Osteoblast (primary cell): ENCODE data around the gene ADARB1. TPM values are rescaled to one million over a fixed set of nuclear protein-coding genes. Genes with fewer than 3 reads are reported as not detected.

Source experiments
- DNase-seq: peaks from one replicate; pipeline ENCODE4 v3.0.0; 2011; ENCODE audit warnings: low spot score, mixed read lengths; ENCODE audit not compliant: insufficient read length; ENCODE audit errors: missing footprints
- H2AFZ ChIP-seq: 2 replicates; pipeline ENCODE4 v1.6.0; 2011; ENCODE audit warnings: mild to moderate bottlenecking, low read length
- H3K27ac ChIP-seq: 2 replicates; pipeline ENCODE4 v1.5.1; 2011; ENCODE audit warnings: mild to moderate bottlenecking, low read depth, low read length, moderate library complexity
- H3K27me3 ChIP-seq: 2 replicates; pipeline ENCODE4 v1.6.0; 2012; ENCODE audit warnings: mild to moderate bottlenecking, control low read depth, inconsistent platforms, low read length, moderate library complexity; ENCODE audit not compliant: insufficient read depth
- H3K36me3 ChIP-seq: 2 replicates; pipeline ENCODE4 v1.5.1; 2011; ENCODE audit warnings: mild to moderate bottlenecking, low read length, control low read depth, moderate library complexity; ENCODE audit not compliant: insufficient read depth
- H3K4me1 ChIP-seq: 2 replicates; pipeline ENCODE4 v1.5.1; 2011; ENCODE audit warnings: mild to moderate bottlenecking, low read length, control low read depth, moderate library complexity; ENCODE audit not compliant: insufficient read depth
- H3K4me2 ChIP-seq: 2 replicates; pipeline ENCODE4 v1.6.0; 2011; ENCODE audit warnings: mild to moderate bottlenecking, low read length; ENCODE audit not compliant: insufficient read depth
- H3K4me3 ChIP-seq: fragments of 200-600 bp; sonication (generic); 3 replicates; pipeline ENCODE4 v1.5.1; 2012; ENCODE audit warnings: mild to moderate bottlenecking, low read length, inconsistent platforms; ENCODE audit not compliant: insufficient read depth
- H3K79me2 ChIP-seq: 2 replicates; pipeline ENCODE4 v1.6.0; 2012; ENCODE audit warnings: mild to moderate bottlenecking, low read length, control low read depth, inconsistent platforms; ENCODE audit not compliant: insufficient read depth
- H3K9me3 ChIP-seq: 2 replicates; pipeline ENCODE4 v1.5.1; 2011; ENCODE audit warnings: low read depth, low read length, control low read depth
- H4K20me1 ChIP-seq: 2 replicates; pipeline ENCODE4 v1.6.0; 2012; ENCODE audit warnings: mild to moderate bottlenecking, low read length, control low read depth; ENCODE audit not compliant: insufficient read depth
- CTCF ChIP-seq: IDR thresholded peaks from 2 replicates; pipeline ENCODE4 v1.5.1; 2011; ENCODE audit warnings: mild to moderate bottlenecking, low read depth, low read length, moderate library complexity; ENCODE audit errors: extremely low read depth
- total RNA-seq: library from RNA; depleted of rRNA; stranded (reverse); fragments of >200 nt; gene quantifications from 2 replicates; pipeline ENCODE4 v1.2.3, GENCODE V29; 2012

Gene ADARB1
- total RNA-seq, 1 donor: 19.5 TPM

- Histone ChIP-seq H3K4me1 (peaks cover 15% of the 10 kb centered on the region), H3K9me3 (no peaks in the 10 kb centered on the region), H4K20me1 (peaks cover 37% of the 10 kb centered on the region), H2AFZ (no peak overlapping the region), H3K27ac (no peak overlapping the region), H3K4me2 (no peak overlapping the region), H3K36me3 (peaks cover 5% of the 10 kb centered on the region), H3K4me3 (no peak overlapping the region), H3K27me3 (no peaks in the 10 kb centered on the region), H3K79me2 (peaks cover 90% of the 10 kb centered on the region)
- DNase-seq: no peak
- no peak for TF ChIP-seq CTCF
These were observed 7.3 kb downstream of the ADARB1 start for GRCh38 chr21:45081636-45082035.

GRCh38 chr21:45082736-45083135 is 8.4 kb downstream of the ADARB1 start:
- no peak overlapping the region for H3K4me2 ChIP-seq
- peaks cover 90% of the 10 kb centered on the region for H3K79me2 ChIP-seq
- no peak for DNase-seq
- no peak for TF ChIP-seq CTCF
- no peak overlapping the region for H2AFZ ChIP-seq
- peaks cover 42% of the 10 kb centered on the region for H4K20me1 ChIP-seq
- H3K4me1 ChIP-seq: peaks cover 15% of the 10 kb centered on the region
- peaks cover 5% of the 10 kb centered on the region for H3K36me3 ChIP-seq
- H3K4me3 ChIP-seq: no peak overlapping the region
- no peaks in the 10 kb centered on the region for H3K27me3 ChIP-seq
- no peak overlapping the region for H3K27ac ChIP-seq
- H3K9me3 ChIP-seq: no peaks in the 10 kb centered on the region

- Histone ChIP-seq H3K79me2 (peaks cover 92% of the 10 kb centered on the region), H3K4me1 (peaks cover 11% of the 10 kb centered on the region), H2AFZ (no peak overlapping the region), H3K4me3 (no peak overlapping the region), H3K27ac (no peak overlapping the region), H3K9me3 (no peaks in the 10 kb centered on the region), H3K36me3 (peaks cover 5% of the 10 kb centered on the region), H4K20me1 (peaks cover 36% of the 10 kb centered on the region), H3K27me3 (no peaks in the 10 kb centered on the region), H3K4me2 (no peak overlapping the region)
- DNase-seq: no peak
- TF ChIP-seq CTCF: no peak
These were observed 9.7 kb downstream of the ADARB1 start for GRCh38 chr21:45084121-45084520.

- peaks cover 5% of the 10 kb centered on the region for H3K36me3 ChIP-seq
- H3K4me3 ChIP-seq: no peak overlapping the region
- no peak overlapping the region for H3K27ac ChIP-seq
- no peaks in the 10 kb centered on the region for H3K27me3 ChIP-seq
- peaks cover 39% of the 10 kb centered on the region for H4K20me1 ChIP-seq
- H3K4me1 ChIP-seq: peaks cover 13% of the 10 kb centered on the region
- no peak for TF ChIP-seq CTCF
- DNase-seq: no peak
- H2AFZ ChIP-seq: no peak overlapping the region
- no peak overlapping the region for H3K4me2 ChIP-seq
- no peaks in the 10 kb centered on the region for H3K9me3 ChIP-seq
- peaks cover 90% of the 10 kb centered on the region for H3K79me2 ChIP-seq
These were observed 10.6 kb downstream of the ADARB1 start for GRCh38 chr21:45084881-45085536.
